NT2/D1 (cell line): ENCODE data around the gene TXNDC5.

Experiments
- SUZ12 ChIP-seq: IDR thresholded peaks from 2 replicates; pipeline ENCODE4 v1.6.1; 2011; ENCODE audit not compliant: insufficient read length, insufficient read depth; ENCODE audit errors: extremely low read depth
- YY1 ChIP-seq: IDR thresholded peaks from 2 replicates; pipeline ENCODE4 v1.6.1; 2011; ENCODE audit not compliant: insufficient read length, insufficient read depth
- ZNF274 ChIP-seq: IDR thresholded peaks from 2 replicates; pipeline ENCODE4 v1.6.1; 2011; ENCODE audit warnings: mild to moderate bottlenecking, low read depth, low read length

GRCh38 chr6:7878401-7878964 is 32.1 kb downstream of the TXNDC5 start:
- TF ChIP-seq ZNF274 (no peak), YY1 (no peak), SUZ12 (no peak)
